ENCODE data around the gene RTKN. TPM values are rescaled to one million over a fixed set of nuclear protein-coding genes. Genes with fewer than 3 reads are reported as not detected.

RTKN gene
- polyA plus RNA-seq, 1 donor from 2014 or later, result 0.88 TPM

Other genes starting within 250 kb of the RTKN start
- 6.0 TPM for gene MTHFD2, start 243.3 kb downstream of the RTKN start, polyA plus RNA-seq
- 1.2 TPM for gene SLC4A5, start 98.5 kb downstream of the RTKN start, polyA plus RNA-seq
- 71.4 TPM for gene DCTN1, start 61.6 kb downstream of the RTKN start, polyA plus RNA-seq
- gene C2orf81, start 20.3 kb downstream of the RTKN start, polyA plus RNA-seq, result 5.6 TPM
- gene WDR54, start 20.2 kb downstream of the RTKN start, polyA plus RNA-seq, result 39.0 TPM
- 11.4 TPM for gene INO80B, start 13.2 kb upstream of the RTKN start, polyA plus RNA-seq
- 39.5 TPM for gene WBP1, start 16.5 kb upstream of the RTKN start, polyA plus RNA-seq
- 37.7 TPM for gene MOGS, start 23.4 kb upstream of the RTKN start, polyA plus RNA-seq
- 144 TPM for gene MRPL53, start 30.7 kb upstream of the RTKN start, polyA plus RNA-seq
- 9.2 TPM for gene CCDC142, start 41.1 kb upstream of the RTKN start, polyA plus RNA-seq
- gene TTC31, start 41.1 kb upstream of the RTKN start, polyA plus RNA-seq, result 26.4 TPM
- gene LBX2, start 57.7 kb upstream of the RTKN start, polyA plus RNA-seq, result not detected
- 14.7 TPM for gene PCGF1, start 65.8 kb upstream of the RTKN start, polyA plus RNA-seq
- gene TLX2, start 72.5 kb upstream of the RTKN start, polyA plus RNA-seq, result not detected
- 0.70 TPM for gene DQX1, start 84.3 kb upstream of the RTKN start, polyA plus RNA-seq
- gene AUP1, start 87.8 kb upstream of the RTKN start, polyA plus RNA-seq, result 108 TPM
- 34.4 TPM for gene HTRA2, start 88.0 kb upstream of the RTKN start, polyA plus RNA-seq
- 0.74 TPM for gene LOXL3, start 112.0 kb upstream of the RTKN start, polyA plus RNA-seq
- gene DOK1, start 112.8 kb upstream of the RTKN start, polyA plus RNA-seq, result 48.9 TPM
- gene M1AP, start 206.4 kb upstream of the RTKN start, polyA plus RNA-seq, result not detected
- 6.4 TPM for gene SEMA4F, start 212.3 kb upstream of the RTKN start, polyA plus RNA-seq